ENCODE results near the gene BNIP5.

Gene BNIP5

DNA sequence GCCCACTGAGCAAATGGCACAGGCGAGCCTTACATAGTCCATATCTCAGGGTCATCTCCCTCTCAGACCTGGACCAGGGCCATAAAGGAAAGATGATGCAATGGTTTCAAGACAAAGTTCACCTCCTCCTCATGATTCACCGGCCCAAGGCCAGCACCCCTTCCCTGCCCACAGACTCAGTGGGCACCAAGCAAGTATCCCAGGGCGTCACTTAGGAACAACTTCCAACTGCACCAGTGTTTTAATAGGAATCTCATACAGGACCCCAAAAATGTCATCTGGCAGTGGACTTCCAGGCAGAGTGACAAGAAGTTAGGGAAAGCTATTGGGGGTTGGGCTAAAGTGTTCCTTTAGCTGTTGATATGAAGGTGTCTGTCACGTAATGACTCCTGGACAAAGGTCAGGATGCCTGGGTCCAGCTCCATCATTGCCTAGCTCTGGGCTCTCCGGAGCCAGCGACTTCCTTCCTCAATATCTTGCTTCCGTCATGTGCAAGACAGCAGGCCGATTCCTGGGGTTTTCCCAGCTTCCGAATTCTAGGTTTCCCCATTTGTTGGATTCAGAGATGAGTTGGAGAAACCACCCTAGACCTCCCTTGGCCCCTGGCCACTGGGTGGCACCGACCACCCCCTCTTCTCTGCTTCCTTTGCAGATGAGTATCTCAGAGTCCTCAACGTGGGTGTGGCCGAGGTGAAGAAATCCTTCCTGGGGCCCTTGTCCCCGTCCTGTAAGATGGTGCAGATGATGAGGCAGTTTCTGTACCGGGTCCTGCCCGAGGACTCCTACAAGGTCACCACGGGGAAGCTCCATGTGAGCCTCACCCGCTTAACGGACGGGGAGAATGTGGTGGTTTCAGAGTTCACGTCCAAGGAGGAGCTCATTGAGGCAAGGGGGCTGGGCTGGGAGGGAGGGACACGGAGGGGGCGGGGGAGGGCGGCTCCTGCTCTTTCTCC, 45.7 kb downstream of the BNIP5 start:
- peak; percentile 29 for DNase-seq

DNA sequence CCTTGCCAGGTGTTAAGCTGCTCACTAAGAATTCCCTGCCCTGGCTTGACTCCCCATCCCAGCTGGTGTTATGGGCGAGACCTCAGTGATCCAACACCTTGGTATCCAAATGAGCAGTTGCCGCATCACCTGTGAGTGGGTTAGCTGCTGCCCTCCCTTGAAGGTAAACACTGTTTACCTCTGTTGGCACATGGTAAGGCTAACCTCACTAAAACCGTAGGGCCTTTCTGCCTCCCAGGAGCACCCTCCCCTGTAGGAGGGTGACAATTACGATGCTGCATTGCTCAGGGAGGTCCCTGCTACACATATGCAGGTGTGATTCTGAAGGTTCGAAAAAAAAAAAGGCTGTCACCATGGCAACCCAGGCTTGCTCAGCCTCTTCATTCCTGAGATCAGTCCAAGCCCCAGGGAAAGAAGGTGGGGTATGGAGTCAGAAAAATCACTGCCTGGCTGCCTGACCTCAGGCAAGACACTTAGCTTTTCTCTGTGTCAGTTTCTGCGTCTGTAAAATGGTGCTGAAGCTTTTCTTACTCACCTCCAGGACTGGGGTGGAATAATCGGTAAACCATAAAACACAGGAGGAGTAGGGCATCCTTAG, 47.3 kb downstream of the BNIP5 start:
- DNase-seq = no peak

GRCh38 chr6:36286858-36287257, 49.8 kb downstream of the BNIP5 start:
- DNase-seq = no peak

DNA sequence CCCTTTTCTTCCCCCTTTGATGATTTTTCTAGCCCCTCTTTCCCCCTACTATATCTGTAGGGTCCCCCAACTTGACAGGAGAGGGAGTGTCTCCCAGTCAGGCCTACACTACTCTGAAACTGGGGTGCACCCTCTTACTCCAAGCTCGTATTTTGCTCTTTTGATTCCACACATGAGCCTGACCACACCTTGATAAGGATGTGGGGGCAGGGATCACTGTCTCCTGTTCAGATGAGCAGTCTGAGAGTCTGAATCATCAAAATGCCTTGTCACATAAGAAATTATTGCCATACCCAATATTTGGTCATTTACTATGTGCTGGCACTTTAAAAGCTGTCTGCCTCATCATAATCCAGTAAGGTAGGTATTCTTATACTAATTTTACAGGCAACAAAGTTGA, 50.9 kb downstream of the BNIP5 start:
- no peak for DNase-seq

- DNase-seq = no peak
These were observed 51.5 kb downstream of the BNIP5 start for GRCh38 chr6:36285187-36285671.

DNA sequence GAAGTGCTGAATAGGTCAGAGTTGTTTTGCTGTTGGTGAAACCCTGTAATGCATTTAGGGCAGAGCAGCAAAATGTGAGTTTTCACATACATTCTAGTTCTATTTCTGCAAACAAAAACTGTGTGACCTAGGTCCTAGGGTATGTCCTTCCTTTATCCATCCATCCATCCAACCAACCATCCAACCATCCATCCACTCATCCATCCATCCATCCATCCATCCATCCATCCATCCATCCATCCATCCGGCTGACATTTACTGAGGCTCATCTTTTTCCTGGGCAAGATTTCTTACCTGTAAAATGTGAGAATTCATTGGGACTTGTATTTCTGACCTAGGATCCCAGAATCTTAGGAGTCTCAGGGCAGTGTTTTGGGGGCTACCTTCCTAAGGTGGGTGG, 52.3 kb downstream of the BNIP5 start:
- DNase-seq = no peak

GRCh38 chr6:36283608-36284007, 53.1 kb downstream of the BNIP5 start:
- no peak for DNase-seq

DNA sequence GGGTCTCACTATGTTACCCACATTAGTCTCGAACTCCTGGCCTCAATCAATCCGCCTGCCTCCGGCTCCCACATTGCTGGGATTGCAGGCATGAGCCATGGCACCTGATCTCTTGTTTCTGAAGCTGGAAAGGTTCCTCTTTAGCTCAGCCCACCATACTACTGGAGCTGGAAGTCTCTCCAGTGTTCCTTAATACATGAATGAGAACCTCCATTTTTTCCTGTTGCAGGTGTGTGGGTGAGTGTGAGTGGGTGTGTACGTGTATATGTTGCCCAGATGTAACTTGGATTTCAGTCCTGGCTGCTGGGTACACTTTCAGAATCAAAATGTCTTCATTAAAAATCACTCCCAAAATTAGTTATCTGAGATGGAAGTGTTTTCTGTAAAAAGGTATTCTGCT, 55.7 kb downstream of the BNIP5 start:
- no peak for DNase-seq

DNA sequence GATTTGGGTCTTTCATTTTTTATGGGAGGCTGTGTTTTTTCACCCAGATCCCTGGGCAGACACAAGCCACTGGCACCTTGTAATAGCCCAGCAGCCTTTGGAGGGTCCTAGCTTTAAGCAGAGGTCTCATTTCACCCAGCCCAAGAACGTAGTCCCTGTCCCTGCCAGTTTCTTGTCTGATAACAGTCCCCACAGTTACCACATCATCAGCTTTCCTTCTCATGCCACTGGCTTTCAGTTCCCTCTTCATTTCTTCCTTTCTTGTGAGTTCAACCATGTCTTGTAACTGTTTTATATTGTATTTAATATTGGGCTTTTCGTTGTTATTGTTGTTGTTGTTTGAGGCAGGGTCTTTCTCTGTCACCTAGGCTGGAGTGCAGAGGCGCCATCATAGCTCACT, 56.2 kb downstream of the BNIP5 start:
- no peak for DNase-seq

DNA sequence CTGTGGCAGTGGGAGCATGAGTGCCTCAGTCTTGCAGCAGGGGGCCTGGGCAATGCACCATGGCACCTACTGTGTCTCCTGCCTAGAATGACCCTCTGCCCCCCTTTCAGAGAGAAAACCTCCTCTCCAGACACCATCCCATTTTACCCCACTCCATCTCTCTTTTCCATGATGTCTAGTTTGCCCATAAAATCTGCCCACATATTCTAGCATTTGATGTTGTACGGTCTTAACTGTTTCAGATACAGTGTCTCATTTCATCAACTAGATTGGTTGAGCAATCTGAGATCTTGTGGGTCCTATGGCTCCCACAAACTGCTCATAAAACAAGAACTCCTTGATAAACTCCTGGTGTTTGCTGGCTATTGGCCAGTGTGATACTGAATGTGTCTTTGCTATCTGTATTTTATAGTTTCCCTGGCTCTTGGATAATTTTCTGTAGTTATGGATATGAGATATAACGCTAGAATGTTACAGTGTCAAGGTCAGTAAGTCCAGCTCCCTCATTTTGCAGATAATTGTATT, 58.7 kb downstream of the BNIP5 start:
- no peak for DNase-seq

- DNase-seq = no peak
These were observed 59.8 kb downstream of the BNIP5 start for GRCh38 chr6:36276581-36277536.

- no peak for DNase-seq
These were observed 62.7 kb downstream of the BNIP5 start for GRCh38 chr6:36273802-36274514.

DNA sequence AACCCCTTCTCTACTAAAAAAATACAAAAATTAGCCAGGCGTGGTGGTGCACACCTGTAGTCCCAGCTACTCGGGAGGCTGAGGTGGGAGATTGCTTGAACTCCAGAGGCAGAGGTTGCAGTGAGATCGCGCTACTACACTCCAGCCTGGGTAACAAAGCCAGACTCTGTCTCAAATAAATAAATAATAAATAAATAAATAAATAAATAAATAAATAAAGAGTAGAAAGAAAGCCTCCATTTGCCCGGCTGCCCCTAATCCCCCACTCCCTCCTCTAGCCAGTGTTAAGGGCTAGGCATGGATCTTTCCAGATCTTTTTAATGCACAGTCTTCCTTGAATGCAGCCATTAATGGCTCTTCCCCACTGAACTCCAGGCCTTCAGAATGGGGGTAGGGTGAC, 63.6 kb downstream of the BNIP5 start:
- DNase-seq = no peak

- no peak for DNase-seq
These were observed 64.5 kb downstream of the BNIP5 start for GRCh38 chr6:36272234-36272633.

- DNase-seq = no peak
These were observed 66.6 kb downstream of the BNIP5 start, which contains the start of gene PNPLA1 for GRCh38 chr6:36269834-36270705. PNPLA1 (plus strand) TSS chr6:36270060; CDS start chr6:36270460, 400 bp downstream.

GRCh38 chr6:36268478-36269275, 68.0 kb downstream of the BNIP5 start:
- no peak for DNase-seq

- DNase-seq = no peak
These were observed 68.8 kb downstream of the BNIP5 start for GRCh38 chr6:36267731-36268477.

GRCh38 chr6:36266913-36267644, 69.6 kb downstream of the BNIP5 start:
- DNase-seq = no peak
